HG02798 (cell line): Measurements from ENCODE around the gene RDH16.
"Not testable (repeated sequence)": the region's sequence is repeated elsewhere in the genome, so short reads cannot be mapped to it uniquely, and the experiment has no call there.

Experiments used
- ATAC-seq: cut with Tn5 transposase; IDR thresholded peaks from one replicate; pipeline ENCODE4 v1.9.1; 2021; ENCODE audit warnings: mild to moderate bottlenecking; ENCODE audit not compliant: unreplicated experiment, poor library complexity

The RDH16 gene

GRCh38 chr12:56954958-56955355, 2.5 kb downstream of the RDH16 start:
- ATAC-seq = no peak

- no peak for ATAC-seq
Measured at GRCh38 chr12:56954057-56954957, 3.1 kb downstream of the RDH16 start.

GRCh38 chr12:56953314-56953713, 4.1 kb downstream of the RDH16 start:
- ATAC-seq = no peak

GRCh38 chr12:56951582-56952339, 5.6 kb downstream of the RDH16 start:
- no peak for ATAC-seq

GRCh38 chr12:56948881-56949280, 8.5 kb downstream of the RDH16 start:
- no peak for ATAC-seq

- no peak for ATAC-seq
Measured at GRCh38 chr12:56948457-56948777, 9.0 kb downstream of the RDH16 start.

GRCh38 chr12:56947633-56948456, 9.6 kb downstream of the RDH16 start:
- no peak for ATAC-seq

- no peak for ATAC-seq
Measured at GRCh38 chr12:56943878-56944277, 13.5 kb downstream of the RDH16 start.

- ATAC-seq = not testable (repeated sequence)
Measured at GRCh38 chr12:56943374-56943773, 14.0 kb downstream of the RDH16 start.

- ATAC-seq = no peak
Measured at GRCh38 chr12:56941299-56942017, 15.9 kb downstream of the RDH16 start.

GRCh38 chr12:56940942-56941298, 16.5 kb downstream of the RDH16 start:
- ATAC-seq = not testable (repeated sequence)

- ATAC-seq = no peak
Measured at GRCh38 chr12:56935752-56936151, 21.7 kb downstream of the RDH16 start.

GRCh38 chr12:56935157-56935556, 22.3 kb downstream of the RDH16 start:
- no peak for ATAC-seq

GRCh38 chr12:56933826-56934625, 23.4 kb downstream of the RDH16 start, which contains the start of gene SDR9C7:
Gene SDR9C7 (minus strand): TSS chr12:56934408. CDS start chr12:56934261, 147 bp downstream.
- no peak for ATAC-seq

GRCh38 chr12:56932867-56933266, 24.5 kb downstream of the RDH16 start:
- no peak for ATAC-seq

- no peak for ATAC-seq
Measured at GRCh38 chr12:56932146-56932545, 25.3 kb downstream of the RDH16 start.

GRCh38 chr12:56931474-56931978, 25.9 kb downstream of the RDH16 start:
- no peak for ATAC-seq

- ATAC-seq = no peak
Measured at GRCh38 chr12:56930241-56930640, 27.2 kb downstream of the RDH16 start.

- ATAC-seq = no peak
Measured at GRCh38 chr12:56929780-56930179, 27.6 kb downstream of the RDH16 start.
